GM03348 (cell line): Measurements from ENCODE around the gene ABCC4.
"Not testable (repeated sequence)": the region's sequence is repeated elsewhere in the genome, so short reads cannot be mapped to it uniquely, and the experiment has no call there.

Experiments
- DNase-seq: peaks from one replicate; pipeline ENCODE4 v3.0.0; 2012; ENCODE audit warnings: low spot score

Gene ABCC4

DNA sequence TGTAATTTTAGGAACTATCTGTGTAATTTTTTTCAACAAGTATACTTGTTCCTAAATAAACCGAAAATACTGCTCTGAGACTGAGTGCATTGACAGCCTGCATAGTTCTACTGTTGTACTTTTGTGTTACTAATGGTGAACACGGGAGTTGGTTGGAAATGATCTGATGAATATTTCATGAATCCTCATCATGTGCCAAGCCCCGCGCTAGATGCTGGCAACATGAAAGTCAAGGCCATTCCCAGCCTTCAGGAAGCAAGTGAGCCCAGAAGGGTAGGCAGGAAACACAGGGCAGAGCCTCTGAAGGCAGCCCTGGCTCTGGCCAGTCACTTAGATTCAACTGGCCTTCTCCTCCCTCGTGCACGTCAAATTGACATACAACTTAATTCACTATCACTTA lies 106.1 kb downstream of the ABCC4 start:
- no peak for DNase-seq

GRCh38 chr13:95193509-95194230 lies 107.6 kb downstream of the ABCC4 start:
- no peak for DNase-seq

- no peak for DNase-seq
Measured at GRCh38 chr13:95192998-95193397, 108.3 kb downstream of the ABCC4 start.

DNA sequence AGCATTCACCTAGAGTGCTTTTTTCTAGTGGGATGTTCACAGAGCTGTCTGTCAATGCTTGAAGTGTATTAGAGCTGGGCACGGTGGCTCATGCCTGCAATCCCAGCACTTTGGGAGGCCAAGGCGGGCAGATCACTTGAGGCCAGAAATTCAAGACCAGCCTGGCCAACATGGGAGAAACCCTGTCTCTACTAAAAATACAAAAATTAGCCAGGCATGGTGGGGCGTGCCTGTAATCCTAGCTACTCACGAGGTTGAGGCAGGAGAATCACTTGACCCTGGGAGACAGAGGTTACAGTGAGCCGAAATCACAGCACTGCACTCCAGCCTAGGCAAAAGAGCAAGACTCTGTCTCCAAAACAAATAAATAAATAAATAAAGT lies 108.7 kb downstream of the ABCC4 start:
- not testable (repeated sequence) for DNase-seq

- DNase-seq: peak; percentile 90
Measured at GRCh38 chr13:95191821-95192563, 109.3 kb downstream of the ABCC4 start.

DNA sequence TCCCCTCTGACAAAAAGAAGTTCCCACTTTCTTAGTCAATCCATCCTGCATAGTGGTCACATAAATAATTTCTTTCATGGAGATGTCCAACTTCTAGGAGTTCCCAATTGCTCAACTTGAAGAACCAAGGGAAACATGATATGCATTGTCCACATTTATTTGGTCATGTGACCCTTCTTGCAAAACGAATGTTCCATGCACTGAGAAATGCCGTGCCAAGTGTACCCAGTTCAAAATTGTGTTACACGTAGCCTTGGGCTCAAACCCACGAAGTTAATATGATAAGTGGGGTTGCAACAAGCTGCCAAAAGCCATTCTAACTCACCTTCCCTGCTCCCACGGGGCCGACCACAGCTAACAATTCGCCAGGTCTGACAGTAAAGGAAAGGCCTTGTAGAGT lies 113.1 kb downstream of the ABCC4 start:
- DNase-seq: no peak

- DNase-seq: no peak
Measured at GRCh38 chr13:95185851-95186250, 115.4 kb downstream of the ABCC4 start.

GRCh38 chr13:95185311-95185710 lies 115.9 kb downstream of the ABCC4 start:
- DNase-seq: no peak

- DNase-seq: no peak
Measured at GRCh38 chr13:95184317-95184716, 116.9 kb downstream of the ABCC4 start.

DNA sequence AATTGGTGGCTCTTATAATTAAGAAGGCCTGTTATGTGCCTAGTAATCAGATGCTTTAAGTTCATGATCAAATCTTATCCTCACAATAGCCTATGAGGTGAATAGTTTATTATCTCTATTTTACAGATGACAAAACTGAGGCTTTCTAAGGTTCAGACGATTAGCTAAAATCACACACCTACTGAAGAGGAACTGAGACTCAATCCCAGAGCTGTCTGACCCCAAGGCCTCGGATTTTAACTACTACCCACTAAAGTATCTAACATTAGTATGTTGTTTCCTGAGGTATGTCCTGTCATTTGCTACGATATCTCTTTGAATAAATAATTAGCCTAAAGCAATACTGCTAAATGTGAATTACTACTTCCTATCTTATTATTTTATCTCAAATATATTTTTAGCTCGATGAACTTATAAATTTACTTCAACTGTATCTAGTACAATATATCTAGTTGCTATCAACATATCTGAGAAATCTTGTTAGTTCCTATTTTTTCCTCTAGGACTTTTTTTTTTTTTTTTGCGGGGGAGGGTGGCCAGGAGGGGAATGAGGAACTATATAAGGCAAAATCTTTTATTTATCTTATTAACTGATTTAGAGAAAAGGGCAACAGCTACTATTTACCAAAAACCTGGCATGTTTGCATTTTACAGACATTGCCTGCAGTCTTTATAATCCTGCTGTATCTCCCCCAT lies 118.5 kb downstream of the ABCC4 start:
- no peak for DNase-seq

GRCh38 chr13:95181586-95181985 lies 119.7 kb downstream of the ABCC4 start:
- DNase-seq: no peak

- no peak for DNase-seq
Measured at GRCh38 chr13:95180513-95181245, 120.6 kb downstream of the ABCC4 start.

GRCh38 chr13:95176611-95177259 lies 124.5 kb downstream of the ABCC4 start:
- peak; percentile 9 for DNase-seq

DNA sequence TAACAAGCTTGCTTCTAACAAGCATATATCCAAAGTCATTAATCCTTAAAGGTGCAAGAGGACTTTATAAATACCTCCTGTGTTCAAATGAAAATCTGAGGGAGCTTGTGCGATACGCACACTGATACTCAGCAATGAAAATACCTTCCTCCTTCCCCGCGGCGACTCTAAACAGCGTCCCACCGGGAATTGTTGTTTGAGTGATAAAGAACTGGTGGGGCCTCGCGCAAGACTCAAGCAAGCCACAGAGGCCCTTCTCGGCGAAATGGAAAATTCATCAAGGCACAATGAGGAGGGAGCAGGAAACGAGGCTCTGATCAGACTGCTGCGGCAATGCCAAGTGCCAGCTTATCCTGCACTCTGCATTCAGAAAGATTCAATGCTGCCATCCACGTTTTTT lies 126.7 kb downstream of the ABCC4 start:
- no peak for DNase-seq

DNA sequence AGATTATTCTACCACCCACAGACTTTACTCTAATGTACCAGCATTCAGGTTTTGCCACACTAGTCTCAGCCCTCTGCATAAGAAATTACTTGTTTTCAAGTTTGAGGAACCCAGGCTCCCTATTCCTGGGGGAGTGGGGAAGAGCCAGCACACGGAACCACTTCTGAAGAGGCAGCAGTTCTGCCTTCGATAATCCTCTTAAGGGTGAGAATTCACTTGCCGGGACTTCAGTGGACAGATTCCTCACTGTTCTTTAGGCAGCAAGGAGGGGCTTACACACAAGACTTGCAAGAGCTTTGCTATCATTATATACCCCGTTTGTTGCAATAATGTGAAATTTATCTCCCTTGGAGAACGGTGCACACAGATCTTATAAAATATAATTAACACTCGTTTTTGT lies 133.1 kb downstream of the ABCC4 start:
- no peak for DNase-seq

GRCh38 chr13:95167003-95167402 lies 134.2 kb downstream of the ABCC4 start:
- not testable (repeated sequence) for DNase-seq

DNA sequence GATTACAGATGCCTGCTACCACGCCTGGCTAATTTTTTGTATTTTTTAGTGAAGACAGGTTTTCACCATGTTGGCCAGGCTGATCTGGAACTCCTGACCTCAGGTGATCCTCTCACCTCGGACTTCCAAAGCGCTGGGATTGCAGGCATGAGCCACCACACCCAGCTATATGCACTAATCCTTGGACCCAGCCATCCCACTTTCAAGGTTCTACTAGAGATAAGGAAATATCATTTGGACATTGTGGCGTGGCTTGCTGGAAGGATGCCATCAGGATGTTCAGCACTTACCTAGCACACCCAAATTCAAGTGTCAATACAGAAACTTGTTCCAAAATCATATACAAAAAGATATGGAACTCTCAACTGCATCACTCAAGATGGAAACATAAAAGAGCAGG lies 136.4 kb downstream of the ABCC4 start:
- DNase-seq: no peak

DNA sequence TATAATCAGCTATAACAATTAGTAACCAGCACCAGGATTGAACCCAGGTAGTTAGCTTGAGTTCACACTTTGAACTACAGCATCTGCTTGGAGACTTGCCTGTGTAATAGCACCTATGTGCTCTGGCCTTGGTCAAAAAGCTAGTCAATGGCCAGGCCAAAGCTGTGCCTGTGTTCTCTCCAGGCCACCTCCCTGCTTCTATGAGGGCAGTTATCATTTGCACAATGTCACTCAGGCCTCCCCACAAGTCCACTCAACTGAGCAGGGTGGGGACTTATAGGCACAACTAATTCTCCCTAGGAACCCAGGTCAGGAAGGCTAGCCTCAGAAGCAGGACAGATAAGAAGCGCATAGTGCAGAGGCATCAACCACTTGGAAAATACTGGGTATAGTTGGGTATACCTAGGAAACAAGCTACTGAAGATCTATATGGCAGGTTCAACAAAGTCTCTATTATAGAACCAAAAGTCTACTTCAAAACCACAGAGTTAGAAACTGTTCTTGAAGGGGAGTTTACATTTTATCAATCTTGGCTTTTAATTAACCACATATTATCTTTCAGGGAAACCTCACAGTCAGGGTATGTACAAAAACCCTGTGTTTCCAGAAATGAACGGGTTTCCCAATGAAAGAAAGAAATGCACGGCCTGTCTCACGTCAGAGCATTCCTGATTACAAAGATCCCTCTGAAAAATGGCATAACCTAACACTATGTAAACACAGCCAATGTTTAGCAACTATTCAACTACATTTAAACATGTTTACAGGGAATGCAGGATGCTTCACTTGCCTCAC lies 140.9 kb downstream of the ABCC4 start:
- DNase-seq: no peak

- no peak for DNase-seq
Measured at GRCh38 chr13:95159458-95159857, 141.8 kb downstream of the ABCC4 start.

GRCh38 chr13:95156208-95156607 lies 145.0 kb downstream of the ABCC4 start:
- no peak for DNase-seq

DNA sequence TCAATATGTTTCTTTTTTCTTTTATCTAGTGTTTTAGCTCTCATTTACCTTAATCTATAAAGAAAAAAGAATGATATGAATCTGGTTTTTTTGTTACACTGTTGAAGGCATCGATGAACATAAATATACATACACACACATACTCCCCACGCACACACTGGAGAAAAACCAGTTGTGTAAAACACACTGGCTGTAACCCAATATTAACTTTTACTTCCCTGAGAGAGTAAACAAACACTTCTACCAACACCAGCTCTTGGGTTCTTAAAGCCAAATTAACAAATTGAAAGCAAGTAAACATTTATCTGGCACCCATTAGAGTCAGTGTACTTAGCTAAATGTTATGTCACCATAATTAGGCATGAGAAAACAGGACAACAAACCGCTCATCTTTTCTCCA lies 145.7 kb downstream of the ABCC4 start:
- DNase-seq: no peak
